ENCODE data around the gene LRP1.
A peak's percentile ranks its signal among the peaks of the same experiment; 100 is the strongest.

Gene LRP1

DNA sequence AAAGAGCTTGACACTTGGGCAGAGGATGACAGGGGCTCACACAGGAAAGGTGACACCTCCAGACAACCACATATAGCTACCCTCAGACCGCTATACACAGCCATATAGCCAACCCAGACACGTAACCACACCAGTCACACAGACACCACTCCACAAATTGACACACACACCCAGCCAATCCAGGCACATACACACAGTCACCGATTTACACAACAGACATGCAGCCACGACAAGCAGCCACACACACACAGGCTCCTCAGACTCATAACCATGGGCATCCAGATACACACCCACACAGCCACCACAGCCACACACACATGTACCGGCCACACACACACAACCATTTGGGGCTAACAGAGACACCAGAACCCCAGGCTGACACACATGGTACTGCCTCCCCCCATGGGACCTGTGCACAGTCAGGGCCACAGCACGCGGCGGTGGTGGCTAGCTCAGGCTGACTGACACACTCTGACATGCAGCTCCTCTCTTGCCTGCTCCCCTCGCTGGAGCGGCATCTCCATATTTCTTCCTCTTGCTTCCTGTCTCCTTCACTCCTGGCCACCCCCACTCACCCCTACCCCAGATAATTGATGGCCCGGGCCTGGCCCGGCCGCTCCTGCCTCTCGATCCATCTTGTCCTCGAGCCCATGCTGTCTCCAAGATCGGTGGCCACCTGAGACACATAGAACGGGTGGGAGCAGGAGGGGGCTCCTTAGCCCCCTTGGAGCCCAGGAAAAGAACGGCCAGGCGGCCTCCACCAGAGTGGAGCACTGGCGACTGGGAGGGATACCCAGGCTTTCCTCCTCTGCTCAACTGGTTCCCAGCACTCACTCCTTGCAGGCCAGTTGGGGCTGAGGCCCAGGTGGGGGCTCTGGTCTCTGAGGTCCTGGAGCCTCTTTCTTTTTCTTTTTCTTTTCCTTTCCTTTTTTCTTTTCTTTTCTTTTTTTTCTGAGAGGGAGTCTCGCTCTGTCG, 95.2 kb downstream of the LRP1 start:
- no peak for DNase-seq (ENCODE audit: low read depth in 2 of 2)

- DNase-seq (ENCODE audit: low read depth in 2 of 2) = no peak
Observed at GRCh38 chr12:57224278-57224972, 96.1 kb downstream of the LRP1 start.

DNA sequence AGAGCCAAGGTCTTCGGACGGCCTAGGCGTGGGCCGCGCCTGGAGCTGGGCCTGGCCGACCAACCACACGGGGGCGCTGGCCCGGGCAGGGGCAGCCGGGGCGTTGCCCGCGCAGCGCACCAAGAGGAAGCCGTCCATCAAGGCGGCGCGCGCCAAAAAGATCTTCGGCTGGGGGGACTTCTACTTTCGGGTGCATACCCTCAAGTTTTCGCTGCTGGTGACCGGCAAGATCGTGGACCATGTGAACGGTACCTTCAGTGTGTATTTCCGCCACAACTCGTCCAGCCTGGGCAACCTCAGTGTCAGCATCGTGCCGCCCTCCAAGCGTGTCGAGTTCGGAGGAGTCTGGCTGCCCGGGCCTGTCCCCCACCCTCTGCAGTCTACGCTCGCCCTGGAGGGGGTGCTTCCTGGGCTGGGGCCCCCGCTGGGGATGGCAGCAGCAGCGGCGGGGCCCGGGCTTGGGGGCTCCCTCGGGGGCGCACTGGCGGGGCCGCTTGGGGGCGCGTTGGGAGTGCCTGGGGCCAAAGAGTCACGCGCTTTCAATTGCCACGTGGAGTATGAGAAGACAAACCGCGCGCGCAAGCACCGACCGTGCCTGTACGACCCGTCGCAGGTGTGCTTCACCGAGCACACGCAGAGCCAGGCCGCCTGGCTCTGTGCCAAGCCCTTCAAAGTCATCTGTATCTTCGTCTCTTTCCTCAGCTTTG, 96.8 kb downstream of the LRP1 start:
- DNase-seq (ENCODE audit: low read depth in 2 of 2) = peak in 1 of 2 donors; percentile 61

DNA sequence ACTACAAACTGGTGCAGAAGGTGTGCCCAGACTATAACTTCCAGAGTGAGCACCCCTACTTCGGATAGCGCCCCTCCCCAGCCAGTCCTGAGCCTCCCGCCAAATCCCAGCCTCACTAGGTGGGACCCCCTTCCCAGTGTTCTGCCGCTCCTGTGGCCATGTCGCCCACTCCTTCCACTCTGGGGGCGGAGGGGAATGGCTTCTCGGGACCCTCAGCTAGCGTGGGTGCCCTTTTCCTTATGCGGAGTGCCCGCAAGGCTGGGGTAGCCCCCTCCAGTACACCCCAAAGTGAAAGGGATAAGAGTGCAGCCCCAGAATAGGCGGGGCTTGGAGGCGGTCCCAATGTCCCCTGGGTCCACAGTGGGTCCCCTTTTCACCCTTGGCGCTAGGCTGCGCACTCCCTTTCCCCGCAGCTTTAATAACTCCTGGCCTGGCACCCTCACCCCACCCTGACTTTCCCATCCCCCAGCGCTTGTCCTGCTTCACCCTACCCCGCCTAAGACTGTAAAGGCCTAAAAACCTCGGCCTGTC, 97.5 kb downstream of the LRP1 start:
- DNase-seq (ENCODE audit: low read depth in 2 of 2) = no peak

- DNase-seq (ENCODE audit: low read depth in 2 of 2) = no peak
Observed at GRCh38 chr12:57226588-57227314, 98.5 kb downstream of the LRP1 start.

- DNase-seq (ENCODE audit: low read depth in 2 of 2) = no peak
Observed at GRCh38 chr12:57227315-57228115, 99.2 kb downstream of the LRP1 start.

- DNase-seq (ENCODE audit: low read depth in 2 of 2) = no peak
Observed at GRCh38 chr12:57229046-57229633, 100.9 kb downstream of the LRP1 start.

- DNase-seq (ENCODE audit: low read depth in 2 of 2) = peak; percentile 88 to 95
Observed at GRCh38 chr12:57229634-57230380, 101.5 kb downstream of the LRP1 start, which contains the start of gene SHMT2. TSS of gene SHMT2 (plus strand) at chr12:57229711. CDS start at chr12:57229779, 68 bp downstream.

DNA sequence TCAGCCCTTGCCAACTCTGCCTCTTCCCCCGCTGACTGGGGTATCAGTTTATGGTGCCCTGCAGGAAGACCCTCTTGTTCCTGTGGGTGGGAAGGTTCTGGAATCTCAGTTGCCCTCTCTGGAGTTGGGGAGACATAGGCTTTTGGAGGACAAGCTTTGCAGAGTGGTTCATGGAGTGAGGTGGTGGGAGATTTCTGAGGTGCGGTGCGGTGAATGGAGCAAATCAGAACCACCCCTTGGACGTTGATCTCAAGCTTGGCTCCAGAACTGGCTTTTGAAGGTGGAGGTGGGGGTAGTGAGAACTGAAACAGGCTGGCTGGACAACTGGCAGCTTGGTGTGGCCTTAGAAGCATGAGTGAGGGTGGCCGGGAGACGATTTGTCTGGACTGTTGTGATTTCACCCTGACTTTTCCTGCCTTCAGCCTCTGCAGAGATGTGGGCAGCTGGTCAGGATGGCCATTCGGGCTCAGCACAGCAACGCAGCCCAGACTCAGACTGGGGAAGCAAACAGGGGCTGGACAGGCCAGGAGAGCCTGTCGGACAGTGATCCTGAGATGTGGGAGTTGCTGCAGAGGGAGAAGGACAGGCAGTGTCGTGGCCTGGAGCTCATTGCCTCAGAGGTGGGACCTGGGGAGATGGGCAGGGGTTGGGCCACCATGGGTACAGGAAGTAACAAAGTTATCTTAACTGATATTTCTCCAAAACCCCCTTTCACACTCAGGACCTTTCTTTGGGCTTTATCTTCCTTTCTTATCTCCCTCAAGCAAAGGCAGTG, 102.3 kb downstream of the LRP1 start:
- no peak for DNase-seq (ENCODE audit: low read depth in 2 of 2)

DNA sequence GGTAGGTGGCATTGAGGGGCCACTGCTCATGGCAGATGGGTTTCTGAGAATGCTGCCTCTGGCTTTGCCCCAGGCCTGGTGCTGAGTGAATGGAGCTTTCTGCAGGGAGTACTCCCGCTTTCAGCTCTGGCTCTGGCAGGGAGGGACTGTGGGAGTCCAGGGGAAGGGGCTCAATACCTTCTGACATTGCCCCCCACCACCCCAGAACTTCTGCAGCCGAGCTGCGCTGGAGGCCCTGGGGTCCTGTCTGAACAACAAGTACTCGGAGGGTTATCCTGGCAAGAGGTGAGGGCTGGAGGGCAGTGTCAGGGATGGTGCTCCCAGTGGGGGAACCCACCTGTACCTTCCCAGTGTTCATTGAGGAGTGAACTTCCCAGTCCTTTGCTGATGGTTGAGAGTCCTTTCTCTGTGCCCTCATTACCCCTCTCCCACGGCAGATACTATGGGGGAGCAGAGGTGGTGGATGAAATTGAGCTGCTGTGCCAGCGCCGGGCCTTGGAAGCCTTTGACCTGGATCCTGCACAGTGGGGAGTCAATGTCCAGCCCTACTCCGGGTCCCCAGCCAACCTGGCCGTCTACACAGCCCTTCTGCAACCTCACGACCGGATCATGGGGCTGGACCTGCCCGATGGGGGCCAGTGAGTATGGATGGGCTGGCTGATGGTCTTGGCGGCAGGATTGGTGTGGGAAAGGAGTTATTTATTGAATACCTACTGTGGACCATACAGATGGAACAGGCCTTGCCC, 103.2 kb downstream of the LRP1 start:
- DNase-seq (ENCODE audit: low read depth in 2 of 2) = no peak

- DNase-seq (ENCODE audit: low read depth in 2 of 2) = no peak
Observed at GRCh38 chr12:57232156-57232756, 104.0 kb downstream of the LRP1 start.

GRCh38 chr12:57233357-57234232, 105.3 kb downstream of the LRP1 start:
- DNase-seq (ENCODE audit: low read depth in 2 of 2) = no peak

- DNase-seq (ENCODE audit: low read depth in 2 of 2) = no peak
Observed at GRCh38 chr12:57234233-57234570, 105.9 kb downstream of the LRP1 start.

DNA sequence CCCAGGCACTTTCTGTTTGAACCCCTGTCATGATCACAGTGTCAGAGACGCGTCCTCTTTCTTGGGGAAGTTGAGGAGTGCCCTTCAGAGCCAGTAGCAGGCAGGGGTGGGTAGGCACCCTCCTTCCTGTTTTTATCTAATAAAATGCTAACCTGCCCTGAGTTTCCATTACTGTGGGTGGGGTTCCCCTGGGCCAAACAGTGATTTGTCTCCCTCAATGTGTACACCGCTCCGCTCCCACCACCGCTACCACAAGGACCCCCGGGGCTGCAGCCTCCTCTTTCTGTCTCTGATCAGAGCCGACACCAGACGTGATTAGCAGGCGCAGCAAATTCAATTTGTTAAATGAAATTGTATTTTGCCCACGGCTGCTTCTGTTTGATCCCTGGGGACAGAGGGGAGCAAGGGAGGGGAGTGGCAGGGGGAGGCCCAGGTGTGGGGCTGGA, 106.3 kb downstream of the LRP1 start:
- no peak for DNase-seq (ENCODE audit: low read depth in 2 of 2)

DNA sequence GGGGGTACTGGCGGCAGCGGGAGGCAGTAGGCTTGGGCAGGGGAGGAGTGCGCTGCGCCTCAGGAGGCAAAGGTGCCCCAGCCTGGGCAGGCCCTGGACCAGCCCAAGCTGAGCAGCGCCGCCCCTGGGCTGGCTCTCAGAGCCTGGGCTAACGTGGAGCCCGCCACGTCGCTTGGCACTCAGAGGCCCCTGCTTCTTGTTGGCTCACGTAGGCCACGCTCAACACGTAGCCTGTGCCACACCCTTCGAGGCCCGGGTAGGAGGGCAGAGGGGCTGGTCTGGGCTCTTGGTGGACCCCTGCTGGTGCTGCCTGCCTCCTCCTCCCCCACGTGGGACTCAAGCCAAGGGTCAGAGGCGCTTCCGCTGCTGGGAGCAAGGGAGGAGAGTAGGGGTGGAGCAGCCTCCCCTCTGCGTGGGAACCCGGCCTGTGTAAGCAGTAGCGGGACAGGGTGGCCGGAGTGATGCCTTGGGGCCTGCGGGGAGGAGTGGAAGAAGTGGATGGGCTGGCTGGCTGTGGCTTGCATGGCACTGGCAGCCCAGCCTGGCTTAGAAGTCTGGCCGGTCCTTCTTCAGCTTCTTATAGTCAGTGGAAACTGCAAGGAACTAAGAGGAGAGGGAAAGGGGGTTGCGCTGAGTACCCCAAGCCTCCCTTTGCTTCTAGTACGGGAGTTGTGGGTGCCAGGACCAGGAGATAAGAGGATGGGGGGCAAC, 106.9 kb downstream of the LRP1 start:
- DNase-seq (ENCODE audit: low read depth in 2 of 2) = no peak

DNA sequence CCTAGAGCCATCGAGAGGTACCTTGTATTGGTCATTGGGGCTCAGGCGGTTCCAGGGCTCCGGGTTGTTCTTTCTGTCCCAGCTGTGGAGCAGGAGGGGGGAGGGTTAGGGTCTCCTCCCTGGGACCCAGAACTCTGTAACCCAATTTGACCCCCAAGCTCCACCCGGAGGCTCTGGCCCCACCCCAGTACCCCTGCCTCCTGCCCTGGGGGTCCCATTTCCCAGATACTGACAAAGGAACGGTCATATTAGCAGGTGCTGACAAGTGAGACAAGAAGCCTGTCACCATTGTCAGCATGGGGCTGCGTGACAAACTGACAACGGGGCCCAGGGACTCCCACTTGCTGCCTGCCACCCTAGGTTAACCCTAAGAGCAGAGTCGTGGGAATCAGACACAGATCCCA, 107.4 kb downstream of the LRP1 start:
- no peak for DNase-seq (ENCODE audit: low read depth in 2 of 2)
